OCI-LY3 (cell line): Measurements from ENCODE around the gene COPZ2.

Source experiments
- H2AFZ ChIP-seq: fragments of 200-600, 300-600 bp; shearing (Covaris generic); 2 replicates; pipeline ENCODE4 v1.6.0; 2014; ENCODE audit warnings: antibody characterized with exemption, low read depth, low read length
- H3K27ac ChIP-seq: fragments of 200-600, 300-600 bp; sonication (generic); 2 replicates; pipeline ENCODE4 v1.5.1; 2014; ENCODE audit warnings: mild to moderate bottlenecking, low read length, moderate library complexity, mixed read lengths
- H3K27me3 ChIP-seq: fragments of 200-600, 300-600 bp; sonication (generic); 2 replicates; pipeline ENCODE4 v1.6.1; 2014; ENCODE audit warnings: low read depth, low read length, mixed read lengths
- H3K36me3 ChIP-seq: fragments of 200-600, 300-600 bp; sonication (generic); replicated peaks from 2 replicates; pipeline ENCODE3; 2014; ENCODE audit warnings: low read depth, low read length, mixed read lengths
- H3K4me1 ChIP-seq: fragments of 300-600, 200-600 bp; sonication (generic); 2 replicates; pipeline ENCODE4 v1.6.1; 2014; ENCODE audit warnings: low read length, mixed read lengths
- H3K4me2 ChIP-seq: fragments of 200-600, 300-600 bp; sonication (generic); 2 replicates; pipeline ENCODE4 v1.6.1; 2014; ENCODE audit warnings: low read length, mixed read lengths
- H3K4me3 ChIP-seq: fragments of 300-600, 200-600 bp; sonication (generic); 2 replicates; pipeline ENCODE4 v1.5.1; 2014; ENCODE audit warnings: antibody characterized with exemption, mild to moderate bottlenecking, low read length, moderate library complexity
- H3K79me2 ChIP-seq: fragments of 300-600, 200-600 bp; shearing (Covaris generic); 2 replicates; pipeline ENCODE4 v1.6.1; 2014; ENCODE audit warnings: mild to moderate bottlenecking, low read length, mixed read lengths
- H3K9ac ChIP-seq: fragments of 300-600, 200-600 bp; shearing (Covaris generic); 2 replicates; pipeline ENCODE4 v1.6.0; 2014; ENCODE audit warnings: mild to moderate bottlenecking, low read length, moderate library complexity
- H3K9me3 ChIP-seq: fragments of 200-600, 300-600 bp; shearing (Covaris generic); 2 replicates; pipeline ENCODE4 v1.6.1; 2014; ENCODE audit warnings: low read length, mixed read lengths; ENCODE audit not compliant: insufficient read depth
- H4K20me1 ChIP-seq: fragments of 200-600, 300-600 bp; sonication (generic); 2 replicates; pipeline ENCODE4 v1.6.1; 2016; ENCODE audit warnings: low read length, mixed read lengths; ENCODE audit not compliant: insufficient read depth
- EZH2phosphoT487 ChIP-seq: fragments of 200-600 bp; shearing (Covaris generic); IDR thresholded peaks from 2 replicates; pipeline ENCODE4 v1.6.1; 2018; ENCODE audit warnings: antibody characterized with exemption, mixed run types, low read depth
- TF ChIP-seq, protein P1 (sequence below): fragments of 200-600, 300-600 bp; sonication (generic); IDR thresholded peaks from 2 replicates; pipeline ENCODE4 v1.5.1; 2014; ENCODE audit warnings: antibody characterized with exemption, low read length, low read depth

COPZ2 gene

DNA sequence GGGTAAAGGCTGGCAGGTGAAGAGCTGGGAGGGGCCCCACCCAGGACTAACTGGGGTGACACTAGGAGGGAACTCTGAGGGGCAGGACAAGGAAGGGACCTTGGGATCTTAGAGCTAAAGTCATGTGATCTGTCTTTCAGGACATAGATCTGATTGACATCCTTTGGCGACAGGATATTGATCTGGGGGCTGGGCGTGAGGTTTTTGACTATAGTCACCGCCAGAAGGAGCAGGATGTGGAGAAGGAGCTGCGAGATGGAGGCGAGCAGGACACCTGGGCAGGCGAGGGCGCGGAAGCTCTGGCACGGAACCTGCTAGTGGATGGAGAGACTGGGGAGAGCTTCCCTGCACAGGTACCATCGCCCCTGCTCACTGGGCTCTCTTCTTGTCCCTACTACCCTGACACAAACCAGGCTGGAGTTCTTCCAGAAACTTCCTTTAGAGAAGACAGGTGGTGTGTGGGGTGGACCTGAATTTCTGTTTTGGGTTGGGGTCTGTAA is 18.7 kb upstream of the COPZ2 start:
- Histone ChIP-seq H3K36me3 (peaks cover 73% of the 10 kb centered on the region), H4K20me1 (peaks cover 26% of the 10 kb centered on the region), H3K27ac (peak overlapping the region; percentile 84), H3K9me3 (no peaks in the 10 kb centered on the region), H3K4me3 (peak overlapping the region; percentile 55), H3K4me1 (peaks cover 49% of the 10 kb centered on the region), H3K79me2 (peaks cover 78% of the 10 kb centered on the region), H3K27me3 (no peaks in the 10 kb centered on the region), H2AFZ (no peak overlapping the region), H3K4me2 (peak overlapping the region; percentile 79), H3K9ac (peak overlapping the region; percentile 80)
- TF ChIP-seq EZH2phosphoT487: no peak
- TF ChIP-seq, protein P1, sequence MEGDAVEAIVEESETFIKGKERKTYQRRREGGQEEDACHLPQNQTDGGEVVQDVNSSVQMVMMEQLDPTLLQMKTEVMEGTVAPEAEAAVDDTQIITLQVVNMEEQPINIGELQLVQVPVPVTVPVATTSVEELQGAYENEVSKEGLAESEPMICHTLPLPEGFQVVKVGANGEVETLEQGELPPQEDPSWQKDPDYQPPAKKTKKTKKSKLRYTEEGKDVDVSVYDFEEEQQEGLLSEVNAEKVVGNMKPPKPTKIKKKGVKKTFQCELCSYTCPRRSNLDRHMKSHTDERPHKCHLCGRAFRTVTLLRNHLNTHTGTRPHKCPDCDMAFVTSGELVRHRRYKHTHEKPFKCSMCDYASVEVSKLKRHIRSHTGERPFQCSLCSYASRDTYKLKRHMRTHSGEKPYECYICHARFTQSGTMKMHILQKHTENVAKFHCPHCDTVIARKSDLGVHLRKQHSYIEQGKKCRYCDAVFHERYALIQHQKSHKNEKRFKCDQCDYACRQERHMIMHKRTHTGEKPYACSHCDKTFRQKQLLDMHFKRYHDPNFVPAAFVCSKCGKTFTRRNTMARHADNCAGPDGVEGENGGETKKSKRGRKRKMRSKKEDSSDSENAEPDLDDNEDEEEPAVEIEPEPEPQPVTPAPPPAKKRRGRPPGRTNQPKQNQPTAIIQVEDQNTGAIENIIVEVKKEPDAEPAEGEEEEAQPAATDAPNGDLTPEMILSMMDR: no peak

DNA sequence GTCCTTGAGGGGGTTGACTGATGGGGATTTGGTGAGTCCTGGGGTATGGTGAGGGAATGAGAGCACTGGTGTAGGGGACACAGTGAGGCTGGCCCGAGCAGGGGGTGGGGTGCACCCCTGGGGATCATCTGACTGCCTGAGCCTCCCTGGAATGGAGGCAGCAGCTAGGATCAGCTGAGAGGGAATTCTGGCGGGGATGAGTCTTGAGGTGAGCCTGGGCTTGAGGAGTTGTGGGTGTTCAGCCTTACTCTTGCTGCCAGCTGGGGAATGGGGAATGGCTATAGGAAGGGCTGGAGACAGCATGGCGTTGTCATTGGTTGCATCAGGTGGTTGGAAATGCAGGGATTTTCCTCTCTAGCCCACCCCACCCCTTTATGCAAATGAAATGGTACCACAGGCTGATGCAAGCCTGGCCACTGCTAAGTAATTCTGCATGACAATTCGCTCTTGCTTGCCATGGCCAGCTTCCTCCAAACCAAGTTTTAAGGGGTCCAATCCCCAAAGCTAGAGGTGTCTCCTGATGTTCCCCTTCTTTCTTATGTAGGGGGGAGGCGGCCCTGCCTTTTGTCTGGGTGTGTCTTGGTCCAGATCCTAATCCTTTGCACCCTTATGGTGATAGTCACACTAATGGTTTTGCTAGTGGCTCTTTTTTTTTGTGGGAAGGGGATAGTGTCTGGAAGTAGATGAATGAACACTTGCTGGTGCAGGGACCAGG is 18.1 kb upstream of the COPZ2 start:
- Histone ChIP-seq H3K27ac (peak overlapping the region; percentile 84), H3K4me2 (peak overlapping the region; percentile 79), H3K36me3 (peaks cover 77% of the 10 kb centered on the region), H3K9me3 (no peaks in the 10 kb centered on the region), H4K20me1 (peaks cover 26% of the 10 kb centered on the region), H3K9ac (peak overlapping the region; percentile 80), H3K4me3 (peak overlapping the region; percentile 55), H3K4me1 (peaks cover 50% of the 10 kb centered on the region), H3K79me2 (peaks cover 84% of the 10 kb centered on the region), H3K27me3 (no peaks in the 10 kb centered on the region), H2AFZ (no peak overlapping the region)
- no peak for TF ChIP-seq EZH2phosphoT487
- TF ChIP-seq, protein P1: no peak

DNA sequence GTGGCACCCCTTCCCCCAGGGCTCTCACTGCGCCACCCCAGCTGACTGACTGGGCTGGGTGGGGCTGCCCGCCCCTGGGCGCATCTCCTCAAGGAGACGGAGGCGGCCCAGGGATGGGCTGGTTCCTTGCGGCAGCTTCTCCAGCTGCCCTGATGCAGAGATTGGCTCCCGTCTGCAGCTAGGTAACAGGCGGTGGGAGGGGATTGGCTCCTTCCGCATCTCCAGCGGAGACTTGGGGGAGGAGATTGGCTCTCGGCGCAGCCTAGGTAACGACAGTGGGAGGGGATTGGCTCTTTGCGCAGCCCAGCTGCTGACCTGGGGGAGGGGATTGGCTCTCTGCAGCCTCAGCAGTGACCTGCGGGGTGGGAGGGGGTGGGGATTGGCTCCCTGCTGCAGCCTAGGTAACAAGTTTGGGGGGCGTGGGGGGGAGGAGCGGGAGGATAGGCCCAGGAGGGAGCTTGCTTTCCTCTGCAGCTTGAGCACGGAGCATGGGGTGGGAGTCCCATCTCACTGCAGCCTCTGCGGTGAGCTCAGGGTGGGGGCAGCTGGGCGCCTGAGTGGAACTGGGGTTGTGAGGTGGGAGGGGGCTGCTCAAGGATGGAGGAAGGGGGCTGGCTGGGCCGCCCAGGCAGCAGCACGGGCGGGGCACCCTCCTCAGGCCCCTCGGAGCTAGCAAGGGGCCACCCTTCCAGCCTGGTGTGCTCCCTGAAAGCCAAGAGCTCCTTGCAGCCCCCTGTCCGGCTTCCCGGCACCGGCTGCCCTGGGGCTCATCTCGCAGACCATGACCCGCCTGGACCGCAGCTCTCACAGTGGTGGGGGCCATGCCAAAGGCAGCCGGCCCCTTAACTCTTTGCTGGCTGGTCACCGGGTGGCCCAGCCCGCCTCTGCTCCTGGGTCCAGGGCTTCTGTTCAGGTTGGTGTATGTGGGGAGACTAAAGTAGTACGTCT is 16.9 kb upstream of the COPZ2 start:
- Histone ChIP-seq H3K36me3 (peaks cover 75% of the 10 kb centered on the region), H3K4me1 (peaks cover 60% of the 10 kb centered on the region), H2AFZ (no peak overlapping the region), H3K27me3 (no peaks in the 10 kb centered on the region), H3K4me3 (peak overlapping the region; percentile 55; the same call in 1 of the 2 replicates), H3K4me2 (peak overlapping the region; percentile 79), H3K9ac (peak overlapping the region; percentile 80), H3K79me2 (peaks cover 93% of the 10 kb centered on the region), H3K27ac (peak overlapping the region; percentile 84), H4K20me1 (peaks cover 26% of the 10 kb centered on the region), H3K9me3 (no peaks in the 10 kb centered on the region)
- TF ChIP-seq, protein P1: no peak
- TF ChIP-seq EZH2phosphoT487: no peak
